Measurements from ENCODE around the gene TMEM186. TPM values are rescaled to one million over a fixed set of nuclear protein-coding genes. Genes with fewer than 3 reads are reported as not detected.

TMEM186 gene
- total and polyA plus RNA-seq, 12 donors, result 7.9 to 15.4 (median 11.9) TPM

DNA sequence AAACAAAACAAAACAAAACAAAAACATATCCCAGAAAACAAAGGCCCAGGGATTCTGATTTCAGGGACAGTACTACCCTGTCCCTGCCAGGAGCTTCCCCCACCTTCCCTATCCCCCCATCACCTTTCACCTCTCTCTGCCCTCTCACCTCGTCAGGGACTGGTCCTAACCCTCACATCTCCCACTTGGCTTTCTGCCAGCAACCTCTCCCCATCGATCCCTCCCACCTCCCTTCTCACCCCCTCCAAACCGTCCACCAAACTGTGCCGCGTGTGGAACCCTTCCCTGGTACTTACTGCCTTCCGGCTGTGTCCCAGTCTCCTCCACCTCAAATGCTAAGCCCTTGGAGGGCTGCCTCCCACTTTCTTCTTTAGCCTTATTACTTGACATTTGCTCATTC lies 36.4 kb downstream of the TMEM186 start:
- Histone ChIP-seq H3K36me3 (replicated peaks in 1 of 2) (no peaks in the 10 kb centered on the region), H3K4me1 (replicated peaks in 1 of 2) (no peaks in the 10 kb centered on the region), H3K9me3 (replicated peaks in 1 of 3) (no peaks in the 10 kb centered on the region), H3K4me3 (no peak overlapping the region), H3K27ac (no peak overlapping the region), H3K27me3 (no peaks in the 10 kb centered on the region)
- DNase-seq, result no peak
- intact Hi-C loops (cut with DNase I), result no loop called here
- 80 to 88% (median 84%) methylated on average over 6 of the region's 6 CpGs for WGBS, 4 donors
- no peak for TF ChIP-seq POLR2A (IDR thresholded peaks at IDR 0.05)

DNA sequence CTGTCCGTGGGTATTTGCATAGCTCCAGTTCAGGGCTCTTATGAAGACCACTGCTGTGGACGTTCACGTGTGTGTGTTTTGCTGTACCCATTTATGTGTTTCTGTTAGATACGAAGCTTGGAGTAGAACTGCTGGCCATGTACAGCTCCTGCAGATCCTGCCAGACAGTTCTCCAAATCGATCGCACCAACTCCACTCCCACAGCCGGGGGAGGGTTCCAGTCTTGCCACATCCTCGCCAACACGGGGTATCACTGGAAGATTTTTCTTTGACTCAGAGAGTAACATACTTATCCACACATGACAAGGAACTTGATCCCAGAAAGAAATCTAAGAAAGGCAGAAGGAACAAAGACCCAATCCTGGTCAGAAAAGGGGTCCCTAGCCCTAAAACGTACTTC lies 37.4 kb downstream of the TMEM186 start:
- Histone ChIP-seq H3K9me3 (replicated peaks in 1 of 3) (no peaks in the 10 kb centered on the region), H3K4me3 (no peak overlapping the region), H3K27ac (no peak overlapping the region), H3K27me3 (no peaks in the 10 kb centered on the region), H3K4me1 (replicated peaks in 1 of 2) (no peaks in the 10 kb centered on the region), H3K36me3 (replicated peaks in 1 of 2) (no peaks in the 10 kb centered on the region)
- TF ChIP-seq POLR2A (IDR thresholded peaks at IDR 0.05), result no peak
- TF ChIP-seq, protein P1, sequence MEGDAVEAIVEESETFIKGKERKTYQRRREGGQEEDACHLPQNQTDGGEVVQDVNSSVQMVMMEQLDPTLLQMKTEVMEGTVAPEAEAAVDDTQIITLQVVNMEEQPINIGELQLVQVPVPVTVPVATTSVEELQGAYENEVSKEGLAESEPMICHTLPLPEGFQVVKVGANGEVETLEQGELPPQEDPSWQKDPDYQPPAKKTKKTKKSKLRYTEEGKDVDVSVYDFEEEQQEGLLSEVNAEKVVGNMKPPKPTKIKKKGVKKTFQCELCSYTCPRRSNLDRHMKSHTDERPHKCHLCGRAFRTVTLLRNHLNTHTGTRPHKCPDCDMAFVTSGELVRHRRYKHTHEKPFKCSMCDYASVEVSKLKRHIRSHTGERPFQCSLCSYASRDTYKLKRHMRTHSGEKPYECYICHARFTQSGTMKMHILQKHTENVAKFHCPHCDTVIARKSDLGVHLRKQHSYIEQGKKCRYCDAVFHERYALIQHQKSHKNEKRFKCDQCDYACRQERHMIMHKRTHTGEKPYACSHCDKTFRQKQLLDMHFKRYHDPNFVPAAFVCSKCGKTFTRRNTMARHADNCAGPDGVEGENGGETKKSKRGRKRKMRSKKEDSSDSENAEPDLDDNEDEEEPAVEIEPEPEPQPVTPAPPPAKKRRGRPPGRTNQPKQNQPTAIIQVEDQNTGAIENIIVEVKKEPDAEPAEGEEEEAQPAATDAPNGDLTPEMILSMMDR (IDR thresholded peaks at IDR 0.05), result no peak
- 87 to 93% (median 89%) methylated on average over 10 of the region's 10 CpGs for WGBS, 4 donors
- intact Hi-C loops (cut with DNase I), result no loop called here
- no peak for DNase-seq

DNA sequence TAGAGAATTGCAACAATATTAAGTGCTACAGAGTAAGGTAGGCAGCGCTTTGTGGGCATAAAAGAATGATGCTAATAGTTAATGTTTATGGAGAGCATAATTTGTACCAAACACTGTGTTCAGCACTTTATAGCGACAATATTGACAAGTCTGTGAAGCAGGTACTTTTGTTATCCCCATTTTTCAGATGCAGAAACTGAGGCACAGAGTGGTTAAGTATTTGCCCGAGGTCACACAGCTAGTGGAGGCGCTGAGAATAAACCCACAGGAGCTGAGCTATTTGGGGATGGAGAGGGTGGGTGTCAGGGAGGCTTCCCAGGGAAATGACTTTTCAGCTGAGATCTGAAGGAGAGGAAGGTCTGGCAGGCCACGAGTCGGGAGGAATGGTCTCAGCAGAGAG lies 39.4 kb downstream of the TMEM186 start:
- TF ChIP-seq, protein P1 (IDR thresholded peaks at IDR 0.05), result no peak
- no peak for TF ChIP-seq POLR2A (IDR thresholded peaks at IDR 0.05)
- 92 to 96% (median 93%) methylated on average over 6 of the region's 6 CpGs for WGBS, 4 donors
- no peak for DNase-seq
- Histone ChIP-seq H3K27me3 (no peaks in the 10 kb centered on the region), H3K36me3 (replicated peaks in 1 of 2) (no peaks in the 10 kb centered on the region), H3K9me3 (replicated peaks in 1 of 3) (no peaks in the 10 kb centered on the region), H3K4me1 (replicated peaks in 1 of 2) (no peaks in the 10 kb centered on the region), H3K4me3 (no peak overlapping the region), H3K27ac (no peak overlapping the region)
- intact Hi-C loops (cut with DNase I), result no loop called here

DNA sequence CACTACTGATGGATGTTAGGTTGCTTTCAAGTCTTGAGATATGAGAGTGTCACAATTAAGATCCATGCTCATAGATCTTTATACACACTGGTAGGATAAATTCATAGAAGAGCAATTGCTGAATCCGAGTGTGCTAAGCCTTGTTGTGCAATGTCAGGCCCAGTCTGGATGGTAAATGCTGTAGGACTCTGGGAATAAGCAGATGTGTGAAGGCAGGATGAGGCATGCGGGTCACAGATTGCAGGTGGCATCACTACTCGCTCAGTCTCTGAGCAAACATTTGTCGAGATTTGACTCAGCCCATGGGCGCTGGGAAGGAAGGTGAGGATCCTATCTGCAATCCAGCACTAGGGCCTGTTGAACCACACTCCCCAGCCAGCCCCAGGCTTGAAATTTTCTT lies 40.7 kb downstream of the TMEM186 start:
- no peaks in the 10 kb centered on the region for H3K4me1 ChIP-seq (replicated peaks in 1 of 2)
- H3K27me3 ChIP-seq, result no peaks in the 10 kb centered on the region
- intact Hi-C loops (cut with DNase I), result no loop called here
- no peaks in the 10 kb centered on the region for H3K36me3 ChIP-seq (replicated peaks in 1 of 2)
- no peak overlapping the region for H3K4me3 ChIP-seq
- no peak overlapping the region for H3K27ac ChIP-seq
- 92 to 96% (median 93%) methylated on average over 5 of the region's 5 CpGs for WGBS, 4 donors
- TF ChIP-seq, protein P1 (IDR thresholded peaks at IDR 0.05), result no peak
- TF ChIP-seq POLR2A (IDR thresholded peaks at IDR 0.05), result no peak
- DNase-seq, result no peak
- no peaks in the 10 kb centered on the region for H3K9me3 ChIP-seq (replicated peaks in 1 of 3)

DNA sequence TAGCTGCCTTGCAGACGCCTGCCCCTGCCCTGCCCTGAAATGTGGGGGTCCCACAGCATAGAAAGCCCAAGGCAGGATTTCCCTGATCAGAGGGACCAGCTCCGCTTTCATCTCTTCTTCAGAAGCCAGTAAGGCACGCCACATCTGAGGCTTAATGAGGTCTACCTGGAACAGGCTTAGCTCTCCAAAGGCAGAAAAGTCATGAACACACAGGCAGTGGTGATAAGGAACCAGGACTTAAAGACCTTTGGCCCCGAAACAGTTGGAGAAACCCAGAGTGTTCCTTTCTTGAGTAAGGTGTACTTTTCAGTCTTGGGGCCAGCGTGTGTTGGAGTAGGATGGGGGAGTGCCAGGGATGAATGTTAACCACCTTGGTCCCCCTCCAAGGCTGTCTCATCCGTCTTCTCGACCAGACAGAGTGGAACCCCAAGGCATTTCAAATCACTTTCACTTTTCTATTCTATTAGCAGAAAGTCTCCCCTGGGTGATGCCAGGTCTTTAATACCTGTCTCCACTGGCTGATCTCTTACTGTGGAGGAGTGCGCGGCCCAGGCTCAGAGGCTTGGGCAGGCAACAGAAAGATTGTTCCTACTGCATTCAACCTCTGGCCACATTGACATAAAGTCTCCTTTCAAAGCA lies 43.9 kb downstream of the TMEM186 start:
- intact Hi-C loops (cut with DNase I), result no loop called here
- WGBS, 4 donors, result 70 to 86% (median 73%) methylated on average over 8 to 9 of the region's 9 CpGs
- Histone ChIP-seq H3K9me3 (replicated peaks in 1 of 3) (no peaks in the 10 kb centered on the region), H3K27ac (no peak overlapping the region), H3K4me3 (no peak overlapping the region), H3K27me3 (no peaks in the 10 kb centered on the region), H3K4me1 (replicated peaks in 1 of 2) (no peaks in the 10 kb centered on the region), H3K36me3 (replicated peaks in 1 of 2) (peaks cover 0 to 3% of the 10 kb centered on the region in 2 donors)
- TF ChIP-seq, protein P1 (IDR thresholded peaks at IDR 0.05), result no peak
- TF ChIP-seq POLR2A (IDR thresholded peaks at IDR 0.05), result no peak
- DNase-seq, result no peak

All from adrenal gland (tissue), 12 donors.